Activated naive CD4-positive, alpha-beta T cell treated with anti-CD3 and anti-CD28 coated beads, Interleukin-2, amount 50 U/mL, for 16 hours (primary cell): ENCODE results near the gene UBE2G1.
"Not testable (repeated sequence)": the region's sequence is repeated elsewhere in the genome, so short reads cannot be mapped to it uniquely, and the experiment has no call there.

Experiments used
- DNase-seq: peaks from one replicate; pipeline ENCODE4 v3.0.0-alpha.2; 2020

UBE2G1 gene

GRCh38 chr17:4366327-4367063 is at the start of gene UBE2G1:
Gene UBE2G1, minus strand, starts transcription at chr17:4366675. Its CDS starts 359 bp downstream, at chr17:4366316.
- peak; percentile 99 for DNase-seq

GRCh38 chr17:4412933-4413831 is 46.7 kb upstream of the UBE2G1 start:
- peak; percentile 91 for DNase-seq

GRCh38 chr17:4411201-4411600 is 44.7 kb upstream of the UBE2G1 start:
- no peak for DNase-seq

GRCh38 chr17:4409659-4410058 is 43.2 kb upstream of the UBE2G1 start:
- no peak for DNase-seq

GRCh38 chr17:4407851-4408250 is 41.4 kb upstream of the UBE2G1 start:
- no peak for DNase-seq

- DNase-seq = no peak
Measured at GRCh38 chr17:4407216-4407615, 40.7 kb upstream of the UBE2G1 start.

- DNase-seq = no peak
Measured at GRCh38 chr17:4406386-4406785, 39.9 kb upstream of the UBE2G1 start.

- no peak for DNase-seq
Measured at GRCh38 chr17:4405699-4406098, 39.2 kb upstream of the UBE2G1 start.

GRCh38 chr17:4405038-4405669 is 38.7 kb upstream of the UBE2G1 start:
- no peak for DNase-seq

GRCh38 chr17:4397840-4398239 is 31.4 kb upstream of the UBE2G1 start:
- DNase-seq = no peak

GRCh38 chr17:4395111-4395478 is 28.6 kb upstream of the UBE2G1 start:
- DNase-seq = no peak

- DNase-seq = no peak
Measured at GRCh38 chr17:4394208-4395110, 28.0 kb upstream of the UBE2G1 start.

GRCh38 chr17:4393806-4394205 is 27.3 kb upstream of the UBE2G1 start:
- DNase-seq = no peak

- DNase-seq = no peak
Measured at GRCh38 chr17:4389079-4389478, 22.6 kb upstream of the UBE2G1 start.

GRCh38 chr17:4387137-4387536 is 20.7 kb upstream of the UBE2G1 start:
- no peak for DNase-seq

GRCh38 chr17:4386406-4386805 is 19.9 kb upstream of the UBE2G1 start:
- no peak for DNase-seq

GRCh38 chr17:4381690-4382671 is 15.5 kb upstream of the UBE2G1 start:
- DNase-seq = no peak

GRCh38 chr17:4378626-4379025 is 12.2 kb upstream of the UBE2G1 start:
- no peak for DNase-seq

GRCh38 chr17:4377247-4377646 is 10.8 kb upstream of the UBE2G1 start:
- not testable (repeated sequence) for DNase-seq

- DNase-seq = not testable (repeated sequence)
Measured at GRCh38 chr17:4375796-4376440, 9.4 kb upstream of the UBE2G1 start.
